ENCODE data around the gene SNCG.
"Not testable (repeated sequence)": the region's sequence is repeated elsewhere in the genome, so short reads cannot be mapped to it uniquely, and the experiment has no call there.

- not testable (repeated sequence) for TF ChIP-seq CTCF, POLR2A (IDR thresholded peaks at IDR 0.05)
Observed at GRCh38 chr10:86940076-86940475, 18.3 kb upstream of the SNCG start.
